HT1080 (cell line): ENCODE results near the gene KLHL14. TPM values are rescaled to one million over a fixed set of nuclear protein-coding genes. Genes with fewer than 3 reads are reported as not detected.

Experiments
- DNase-seq: peaks from one replicate; pipeline ENCODE4 v3.0.0-alpha.2; 2015; ENCODE audit warnings: low read depth
- small RNA-seq: library from RNA; depleted of rRNA; stranded (forward); fragments of <200 nt; gene quantifications from one replicate; pipeline ENCODE3, GENCODE V24; 2014
- total RNA-seq: library from RNA; depleted of rRNA; stranded (reverse); fragments of >200 nt; shearing (Covaris generic); gene quantifications from 2 replicates; pipeline ENCODE4 v1.2.3, GENCODE V29; 2014

The KLHL14 gene
- total RNA-seq, 1 experiment from 2014 or later: not detected

DNA sequence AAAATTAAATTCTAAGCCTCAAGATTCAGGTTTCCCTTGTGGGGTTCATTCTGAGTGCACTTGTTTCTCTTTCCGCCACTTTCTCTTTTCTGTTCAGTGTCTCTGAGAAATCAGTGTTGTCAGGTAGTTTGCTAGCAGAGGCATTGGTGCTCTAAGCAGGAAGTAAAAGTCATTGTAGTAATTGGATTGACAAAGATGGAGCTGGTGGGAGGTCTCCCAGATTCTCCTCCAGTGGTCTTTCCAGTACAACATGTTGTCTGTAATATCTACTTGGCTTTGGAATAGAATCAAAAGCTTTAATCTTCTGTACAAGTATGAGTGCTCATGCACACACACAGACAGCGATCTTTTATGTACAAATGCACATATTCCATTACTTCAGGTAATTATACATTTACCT, 135.6 kb downstream of the KLHL14 start:
- no peak for DNase-seq

DNA sequence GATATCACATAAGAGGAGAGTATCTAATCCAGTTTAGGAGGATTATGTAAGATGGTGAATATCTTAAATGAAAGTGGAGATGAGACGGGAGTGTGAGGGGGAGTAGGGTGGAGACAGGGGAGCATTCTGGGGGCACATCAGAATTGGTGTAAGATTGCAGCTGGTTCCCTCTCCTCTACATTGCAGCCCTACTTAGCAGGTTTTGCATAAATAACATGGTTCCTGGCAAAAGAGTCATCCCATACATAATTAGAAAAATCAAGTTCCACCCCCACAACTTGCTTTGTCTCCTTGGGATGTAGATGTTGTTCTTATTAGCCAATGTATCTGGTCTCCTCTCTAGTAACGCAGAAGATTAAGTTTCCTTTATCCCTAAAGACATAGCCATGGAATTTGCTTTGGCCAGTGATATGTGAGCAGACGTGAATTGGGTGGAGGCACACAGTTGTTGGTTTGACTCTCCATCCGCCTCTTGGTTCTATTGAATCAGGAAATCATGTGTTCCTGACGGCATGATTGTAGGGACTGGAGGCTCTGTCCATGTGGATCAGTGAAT, 137.9 kb downstream of the KLHL14 start:
- DNase-seq: no peak

DNA sequence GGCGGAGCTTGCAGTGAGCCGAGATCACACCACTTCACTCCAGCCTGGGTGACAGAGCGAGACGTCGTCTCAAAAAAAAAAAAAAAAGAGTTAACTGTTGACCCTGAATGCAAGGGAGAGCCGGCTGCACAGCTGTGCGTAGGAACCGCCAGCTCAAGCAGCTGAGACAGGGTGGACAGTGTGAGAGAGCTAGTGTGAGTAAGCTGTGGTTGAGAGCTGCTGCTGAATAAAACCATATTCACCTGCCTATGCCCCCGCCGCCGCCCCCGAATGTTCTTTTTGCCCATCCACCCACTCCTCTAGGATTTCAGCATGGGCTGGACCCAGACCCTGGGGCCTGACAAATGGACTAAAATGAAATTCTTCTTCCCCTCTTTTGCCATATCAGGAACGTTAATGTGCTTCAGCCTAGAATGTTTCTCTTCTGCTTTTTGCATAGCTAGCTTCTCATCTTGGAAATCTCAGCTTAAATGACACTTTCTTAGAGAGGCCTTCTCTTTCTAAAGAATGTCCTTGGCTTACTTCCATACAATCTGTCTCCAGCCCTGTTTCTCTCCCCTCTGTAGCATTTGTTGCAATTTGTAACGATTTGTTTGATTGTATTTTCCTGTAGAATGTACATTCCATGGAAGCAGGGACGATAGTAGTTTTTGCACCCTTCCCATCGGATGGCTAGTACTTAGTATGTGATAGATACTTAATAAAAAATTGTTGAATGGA, 142.7 kb downstream of the KLHL14 start:
- DNase-seq: no peak

DNA sequence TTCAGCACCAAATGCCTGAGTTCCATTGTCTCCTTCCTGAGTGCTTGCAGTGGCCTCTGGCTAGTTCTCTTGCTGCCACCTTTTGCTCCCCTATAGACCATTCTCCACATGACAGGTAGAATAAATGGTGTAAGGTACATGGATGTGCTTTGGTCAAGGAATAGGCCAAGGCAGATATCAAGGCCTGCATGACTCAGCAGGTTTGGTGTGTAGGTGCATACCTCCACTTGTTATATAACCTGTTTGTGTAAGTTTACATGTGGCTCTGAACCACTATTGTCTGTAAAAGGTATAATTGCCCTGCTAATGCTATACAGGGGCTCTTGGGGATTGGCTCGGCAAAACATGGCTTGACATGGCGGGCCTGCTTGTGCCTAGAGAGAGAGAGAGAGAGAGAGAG, 143.5 kb downstream of the KLHL14 start:
- no peak for DNase-seq

DNA sequence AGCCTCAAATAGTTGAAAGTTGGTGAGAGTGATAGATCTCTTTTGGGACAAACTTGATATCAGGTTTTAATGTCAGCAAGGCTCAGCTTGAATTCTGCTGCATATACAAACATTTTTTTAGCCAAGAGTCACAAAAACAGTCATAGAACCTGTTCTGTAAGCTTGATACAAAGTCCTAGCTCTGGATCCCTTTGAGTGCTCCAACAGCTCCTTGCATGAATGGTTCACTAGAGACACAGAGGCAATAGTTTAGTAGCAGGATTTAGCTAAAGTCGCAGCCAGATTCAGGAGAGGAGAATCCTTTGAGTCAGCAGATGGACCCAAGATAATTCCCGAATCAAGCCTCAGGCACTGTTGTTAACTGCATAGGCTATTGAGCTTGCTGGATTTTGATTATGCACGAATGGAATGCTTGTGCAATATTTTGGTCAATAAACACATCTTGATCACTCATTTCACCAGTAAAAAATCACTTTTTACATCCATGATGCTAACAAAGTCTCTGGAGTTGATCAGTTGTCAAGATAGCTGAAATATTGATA, 148.6 kb downstream of the KLHL14 start:
- DNase-seq: no peak

DNA sequence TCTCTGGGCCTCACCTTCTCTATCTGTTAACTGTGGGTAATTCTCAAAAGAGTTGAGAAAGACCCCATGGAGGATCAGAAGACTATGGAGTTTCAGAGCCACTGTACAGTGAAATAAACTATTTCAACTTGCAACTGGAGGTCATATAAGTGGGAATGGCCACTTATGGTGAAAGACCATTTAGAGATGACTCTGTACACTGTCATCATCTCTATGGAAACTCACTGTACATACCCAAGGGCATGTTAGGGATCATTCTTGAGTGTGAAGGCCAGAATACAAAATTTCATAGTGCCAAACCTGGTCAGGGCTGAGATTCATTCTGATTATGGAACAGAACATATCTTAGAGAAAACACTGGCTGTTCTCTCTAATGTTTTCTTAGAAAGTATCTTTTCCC, 149.3 kb downstream of the KLHL14 start:
- no peak for DNase-seq

Small RNA genes lying within 50 kb of the gene (small RNA-seq; reads per million reads assigned to genes)
- not detected for gene AC012123.2
